PC-3 (cell line): Measurements from ENCODE around the gene PLAC9. TPM values are rescaled to one million over a fixed set of nuclear protein-coding genes. Genes with fewer than 3 reads are reported as not detected.
A peak's percentile ranks its signal among the peaks of the same experiment; 100 is the strongest.

Source experiments
- ATAC-seq: fragments of 200-7000 bp; cut with Tn5 transposase; 2 replicates; pipeline ENCODE4 v1.9.1; 2020; ENCODE audit warnings: mild to moderate bottlenecking, moderate library complexity
- BruUV-seq: library from RNA; stranded (reverse); fragments of 400-500 nt; replicated peaks from 2 replicates; lab custom pipeline; 2021; lab: Mats Ljungman, UMichigan
- CTCF ChIA-PET: fragments of 300-600 bp; sonication (Branson Sonifier 250); formaldehyde crosslinking; loops from one replicate; lab custom pipeline; 2022; ENCODE audit warnings: antibody characterized with exemption; lab: Charles Lee
- POLR2A ChIA-PET: fragments of 300-600 bp; sonication (Branson Sonifier 250); formaldehyde crosslinking; loops from one replicate; lab custom pipeline; 2022; ENCODE audit warnings: antibody characterized with exemption; ENCODE audit not compliant: unreplicated experiment; lab: Charles Lee
- DNase-seq: peaks from one replicate; pipeline ENCODE4 v3.0.0-alpha.2; 2015
- H2AFZ ChIP-seq: fragments of 300-600 bp; sonication (generic); 2 replicates; pipeline ENCODE4 v1.6.0; 2016; ENCODE audit warnings: antibody characterized with exemption, low read length
- H3F3A ChIP-seq: fragments of 300-600 bp; sonication (generic); one replicate; pipeline ENCODE4 v1.6.0; 2017; ENCODE audit warnings: antibody characterized with exemption, low read length, control low read depth, mild to moderate bottlenecking; ENCODE audit not compliant: unreplicated experiment
- H3K27ac ChIP-seq: fragments of 300-600 bp; sonication (generic); 2 replicates; pipeline ENCODE4 v1.5.1; 2016; ENCODE audit warnings: mild to moderate bottlenecking, low read length
- H3K27me3 ChIP-seq: fragments of 300-600 bp; sonication (generic); 2 replicates; pipeline ENCODE4 v1.6.1; 2016; ENCODE audit warnings: low read length, mixed read lengths
- H3K36me3 ChIP-seq: fragments of 300-600 bp; sonication (generic); 2 replicates; pipeline ENCODE4 v1.6.1; 2016; ENCODE audit warnings: low read depth, mixed run types, low read length, mixed read lengths
- H3K4me1 ChIP-seq: fragments of 300-600 bp; sonication (generic); 2 replicates; pipeline ENCODE4 v1.5.1; 2016; ENCODE audit warnings: low read length; ENCODE audit not compliant: insufficient read depth
- H3K4me2 ChIP-seq: fragments of 300-600 bp; sonication (generic); 2 replicates; pipeline ENCODE4 v1.6.0; 2016; ENCODE audit warnings: low read length
- H3K4me3 ChIP-seq: fragments of 300-600 bp; sonication (generic); 2 replicates; pipeline ENCODE4 v1.5.1; 2016; ENCODE audit warnings: mild to moderate bottlenecking, low read length, mixed read lengths
- H3K79me2 ChIP-seq: fragments of 300-600 bp; sonication (generic); 2 replicates; pipeline ENCODE4 v1.6.1; 2017; ENCODE audit warnings: low read length, mixed read lengths
- H3K9ac ChIP-seq: fragments of 300-600 bp; sonication (generic); 2 replicates; pipeline ENCODE4 v1.6.0; 2016; ENCODE audit warnings: mild to moderate bottlenecking, low read length
- H3K9me2 ChIP-seq: fragments of 300-600 bp; sonication (generic); replicated peaks from 2 replicates; pipeline ENCODE4 v1.6.1; 2016; ENCODE audit warnings: mixed run types, low read length, mixed read lengths
- H3K9me3 ChIP-seq: fragments of 300-600 bp; sonication (generic); 2 replicates; pipeline ENCODE4 v1.6.1; 2016; ENCODE audit warnings: low read length, mixed read lengths
- H4K20me1 ChIP-seq: fragments of 300-600 bp; sonication (generic); 2 replicates; pipeline ENCODE4 v1.6.1; 2016; ENCODE audit warnings: low read length, mixed read lengths
- EZH2 ChIP-seq: fragments of 300-600 bp; sonication (generic); IDR thresholded peaks from one replicate; pipeline ENCODE4 v1.6.1; 2017; ENCODE audit warnings: antibody characterized with exemption, mild to moderate bottlenecking, low read length; ENCODE audit not compliant: unreplicated experiment
- EZH2phosphoT487 ChIP-seq: fragments of 300-600 bp; sonication (generic); IDR thresholded peaks from 2 replicates; pipeline ENCODE4 v1.6.1; 2018; ENCODE audit warnings: mild to moderate bottlenecking, antibody characterized with exemption, low read length, borderline replicate concordance
- intact Hi-C: fragments of 100-400 bp; cut with micrococcal nuclease; formaldehyde crosslinking; loops from 2 replicates; pipeline ENCODE4 v1.9.0; 2023
- total RNA-seq: library from RNA; depleted of rRNA; stranded (reverse); fragments of >200 nt; gene quantifications from 2 replicates; pipeline ENCODE4 v1.2.3, GENCODE V29; 2014
- TF ChIP-seq, protein P1 (sequence below): fragments of 300-600 bp; sonication (generic); conservative IDR thresholded peaks from 2 replicates; pipeline ENCODE4 v1.5.1; 2017; ENCODE audit warnings: antibody characterized with exemption, low read depth, mild to moderate bottlenecking, low read length

PLAC9 gene
- total RNA-seq, 1 experiment from 2014 or later: 2.0 TPM

DNA sequence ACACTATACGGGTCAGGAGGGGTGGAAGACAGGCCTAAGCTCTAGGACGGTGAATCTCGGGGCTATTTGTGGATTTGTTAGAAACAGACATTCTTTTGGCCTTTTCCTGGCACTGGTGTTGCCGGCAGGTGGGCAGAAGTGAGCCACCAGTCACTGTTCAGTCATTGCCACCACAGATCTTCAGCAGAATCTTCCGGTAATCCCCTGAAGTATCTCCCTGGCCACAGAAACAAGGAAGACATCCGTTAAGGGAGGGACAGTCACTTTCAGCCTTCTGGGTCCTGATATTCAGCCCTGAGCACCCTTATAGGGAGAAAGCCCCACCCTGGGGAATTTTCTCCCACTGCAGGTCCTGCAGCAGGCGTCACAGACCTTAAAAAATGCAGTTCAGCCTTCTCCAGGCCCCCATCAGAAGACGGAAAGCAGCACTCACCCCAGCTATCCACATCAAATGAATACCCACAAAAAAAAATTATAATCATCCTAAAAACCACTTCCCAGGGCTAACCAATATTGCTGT, 23.2 kb downstream of the PLAC9 start:
- H3F3A ChIP-seq: peaks cover 17% of the 10 kb centered on the region
- DNase-seq (no peak), ATAC-seq (peak; percentile 4; the same call in 1 of the 2 replicates)
- ChIA-PET CTCF (interaction anchor here (0.6 to 0.8 kb wide), 3 partner anchors 48 to 65 kb away, joined by 3 to 5 read pairs (median 3); no protein-coding TSS in a partner anchor), POLR2A (interaction anchor here (0.6 to 0.7 kb wide), 4 partner anchors 11 to 104 kb away, joined by 3 to 8 read pairs (median 5); no protein-coding TSS in a partner anchor)
- peaks cover 6% of the 10 kb centered on the region for H3K79me2 ChIP-seq
- H3K4me2 ChIP-seq: peak overlapping the region; percentile 32
- peaks cover 85% of the 10 kb centered on the region for H3K36me3 ChIP-seq
- peaks cover 52% of the 10 kb centered on the region for H3K4me1 ChIP-seq
- no peaks in the 10 kb centered on the region for H3K9me3 ChIP-seq
- 0 out of 2 replicates have a peak, but pooled peaks cover 4% of the 10 kb centered on the region for H4K20me1 ChIP-seq
- H3K4me3 ChIP-seq: no peak overlapping the region
- TSS peak; percentile 48 for BruUV-seq
- intact Hi-C loops: loop anchor here (1.0 kb wide), 2 partner anchors 9 to 52 kb away; no protein-coding TSS in a partner anchor
- H3K9me2 ChIP-seq: no peaks in the 10 kb centered on the region
- H3K27me3 ChIP-seq: no peaks in the 10 kb centered on the region
- H2AFZ ChIP-seq: no peak overlapping the region
- H3K9ac ChIP-seq: peak overlapping the region; percentile 1; the same call in 1 of the 2 replicates
- peak overlapping the region; percentile 55 for H3K27ac ChIP-seq
- TF ChIP-seq, protein P1, sequence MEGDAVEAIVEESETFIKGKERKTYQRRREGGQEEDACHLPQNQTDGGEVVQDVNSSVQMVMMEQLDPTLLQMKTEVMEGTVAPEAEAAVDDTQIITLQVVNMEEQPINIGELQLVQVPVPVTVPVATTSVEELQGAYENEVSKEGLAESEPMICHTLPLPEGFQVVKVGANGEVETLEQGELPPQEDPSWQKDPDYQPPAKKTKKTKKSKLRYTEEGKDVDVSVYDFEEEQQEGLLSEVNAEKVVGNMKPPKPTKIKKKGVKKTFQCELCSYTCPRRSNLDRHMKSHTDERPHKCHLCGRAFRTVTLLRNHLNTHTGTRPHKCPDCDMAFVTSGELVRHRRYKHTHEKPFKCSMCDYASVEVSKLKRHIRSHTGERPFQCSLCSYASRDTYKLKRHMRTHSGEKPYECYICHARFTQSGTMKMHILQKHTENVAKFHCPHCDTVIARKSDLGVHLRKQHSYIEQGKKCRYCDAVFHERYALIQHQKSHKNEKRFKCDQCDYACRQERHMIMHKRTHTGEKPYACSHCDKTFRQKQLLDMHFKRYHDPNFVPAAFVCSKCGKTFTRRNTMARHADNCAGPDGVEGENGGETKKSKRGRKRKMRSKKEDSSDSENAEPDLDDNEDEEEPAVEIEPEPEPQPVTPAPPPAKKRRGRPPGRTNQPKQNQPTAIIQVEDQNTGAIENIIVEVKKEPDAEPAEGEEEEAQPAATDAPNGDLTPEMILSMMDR: no peak
- TF ChIP-seq EZH2phosphoT487 (no peak), EZH2 (no peak)

DNA sequence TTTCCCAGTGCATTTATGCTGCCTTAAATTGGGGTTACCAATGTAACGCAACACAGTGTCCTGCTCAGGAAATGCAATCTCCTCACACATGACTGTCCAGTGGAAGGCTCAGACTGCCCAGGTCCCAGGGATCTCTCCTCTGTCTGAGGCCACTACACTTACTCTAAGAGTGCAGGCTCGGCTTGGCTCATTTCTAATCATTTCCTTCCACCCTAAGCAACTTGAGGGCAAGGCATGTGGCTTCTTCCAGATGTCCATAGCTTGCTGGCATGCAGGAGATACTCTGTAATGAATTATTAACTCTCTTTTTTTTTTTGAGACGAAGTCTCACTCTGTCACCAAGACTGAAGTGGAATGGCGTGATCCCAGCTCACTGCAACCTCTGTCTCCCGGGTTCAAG, 23.7 kb downstream of the PLAC9 start:
- Histone ChIP-seq H3K36me3 (peaks cover 85% of the 10 kb centered on the region), H3K9me3 (no peaks in the 10 kb centered on the region), H3K4me2 (peak overlapping the region; percentile 32), H4K20me1 (0 out of 2 replicates have a peak, but pooled peaks cover 4% of the 10 kb centered on the region), H3K79me2 (peaks cover 6% of the 10 kb centered on the region), H3K9me2 (no peaks in the 10 kb centered on the region), H3K27me3 (no peaks in the 10 kb centered on the region), H3K4me1 (peaks cover 52% of the 10 kb centered on the region), H3K4me3 (no peak overlapping the region), H3F3A (peaks cover 17% of the 10 kb centered on the region), H3K27ac (peak overlapping the region; percentile 55), H3K9ac (no peak overlapping the region), H2AFZ (no peak overlapping the region)
- CTCF ChIA-PET: no interaction called here
- intact Hi-C loops: no loop called here
- BruUV-seq: no TSS peak
- no peak for DNase-seq
- no peak for TF ChIP-seq EZH2
- TF ChIP-seq, protein P1: no peak
- no peak for TF ChIP-seq EZH2phosphoT487
- POLR2A ChIA-PET: interaction anchor here (0.8 kb wide), 1 partner anchor 50 kb away, joined by 12 read pairs; no protein-coding TSS in a partner anchor
- ATAC-seq: no peak

DNA sequence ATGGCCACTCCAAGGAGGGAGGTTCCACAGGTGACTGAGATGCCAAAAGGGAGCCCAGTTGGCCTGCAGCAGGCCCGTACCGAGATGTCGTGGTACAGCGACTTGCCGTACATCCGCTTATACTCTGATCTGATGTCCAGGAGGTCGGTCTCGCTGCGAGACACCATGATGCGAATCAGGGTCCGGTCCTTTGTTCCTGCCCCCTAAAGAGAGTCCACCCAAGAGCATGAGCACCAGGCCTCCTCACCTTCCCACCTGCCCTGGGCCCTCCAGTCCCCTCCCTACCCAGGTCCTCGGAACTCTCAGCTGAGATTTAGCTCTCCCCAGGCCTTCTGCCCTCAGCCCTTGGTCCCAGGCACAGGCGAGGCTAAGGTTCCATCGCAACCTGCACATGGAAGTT, 25.0 kb downstream of the PLAC9 start:
- peaks cover 17% of the 10 kb centered on the region for H3F3A ChIP-seq
- no peaks in the 10 kb centered on the region for H3K9me3 ChIP-seq
- BruUV-seq: no TSS peak
- no peaks in the 10 kb centered on the region for H3K9me2 ChIP-seq
- no peak overlapping the region for H3K4me2 ChIP-seq
- DNase-seq (no peak), ATAC-seq (no peak)
- peaks cover 85% of the 10 kb centered on the region for H3K36me3 ChIP-seq
- no peak overlapping the region for H3K4me3 ChIP-seq
- ChIA-PET CTCF (no interaction called here), POLR2A (interaction anchor here (0.7 kb wide), 1 partner anchor 46 kb away, joined by 3 read pairs; no protein-coding TSS in a partner anchor)
- no peak overlapping the region for H2AFZ ChIP-seq
- no peak overlapping the region; the same call in 1 of the 2 replicates for H3K27ac ChIP-seq
- H3K27me3 ChIP-seq: no peaks in the 10 kb centered on the region
- intact Hi-C loops: no loop called here
- H3K4me1 ChIP-seq: peaks cover 53% of the 10 kb centered on the region
- H3K79me2 ChIP-seq: peaks cover 7% of the 10 kb centered on the region
- 0 out of 2 replicates have a peak, but pooled peaks cover 4% of the 10 kb centered on the region for H4K20me1 ChIP-seq
- TF ChIP-seq EZH2 (no peak), EZH2phosphoT487 (no peak)
- TF ChIP-seq, protein P1: no peak
- no peak overlapping the region for H3K9ac ChIP-seq
